H1 (cell line): Measurements from ENCODE around the gene ADPGK.
"Not testable (repeated sequence)": the region's sequence is repeated elsewhere in the genome, so short reads cannot be mapped to it uniquely, and the experiment has no call there.

ENCODE experiments used
- BACH1 ChIP-seq: IDR thresholded peaks from 2 replicates; pipeline ENCODE4 v1.6.1; 2012; ENCODE audit warnings: low read length, improper control_type of control experiment
- CBX5 ChIP-seq: fragments of 300-800, 300-1000 bp; sonication (generic); IDR thresholded peaks from 2 replicates; pipeline ENCODE4 v1.7.1; 2016; ENCODE audit warnings: antibody characterized with exemption, low read length, low read depth
- CREB1 ChIP-seq: IDR thresholded peaks from 2 replicates; pipeline ENCODE4 v1.6.1; 2012; ENCODE audit warnings: inconsistent platforms
- CTCF ChIP-seq, 3 experiments: IDR thresholded peaks; 1 replicate in 2 of 3; 2 replicates in 1 of 3; pipeline versions ENCODE4 v1.5.1 to v1.6.1; 2011; ENCODE audit warnings: low read length in 3 of 3, mild to moderate bottlenecking in 3 of 3, inconsistent platforms in 2 of 3, low read depth in 1 of 3, moderate library complexity in 1 of 3; ENCODE audit not compliant: insufficient read depth in 1 of 3; ENCODE audit errors: control extremely low read depth in 1 of 3
- POLR2A ChIP-seq, 2 experiments: IDR thresholded peaks; 1 replicate in 1 of 2; 2 replicates in 1 of 2; pipeline ENCODE4 v1.6.1; 2011; ENCODE audit warnings: low read depth in 2 of 2, low read length in 2 of 2, mild to moderate bottlenecking in 2 of 2; ENCODE audit errors: control extremely low read depth in 1 of 2
- POLR2AphosphoS5 ChIP-seq: IDR thresholded peaks from 2 replicates; pipeline ENCODE4 v1.6.1; 2011; ENCODE audit warnings: low read depth, low read length
- RFX5 ChIP-seq: IDR thresholded peaks from 2 replicates; pipeline ENCODE4 v1.6.1; 2011; ENCODE audit warnings: low read depth, low read length, improper control_type of control experiment, borderline replicate concordance
- SP1 ChIP-seq: IDR thresholded peaks from 2 replicates; pipeline ENCODE4 v1.6.1; 2011; ENCODE audit warnings: low read depth, low read length
- TAF1 ChIP-seq: IDR thresholded peaks from 2 replicates; pipeline ENCODE4 v1.6.1; 2011; ENCODE audit warnings: mild to moderate bottlenecking, low read depth, low read length
- TCF12 ChIP-seq: IDR thresholded peaks from 2 replicates; pipeline ENCODE4 v1.6.1; 2011; ENCODE audit warnings: low read depth, mild to moderate bottlenecking, low read length
- TEAD4 ChIP-seq: IDR thresholded peaks from 2 replicates; pipeline ENCODE4 v1.6.1; 2012; ENCODE audit warnings: low read depth, low read length, inconsistent platforms, mixed read lengths

- not testable (repeated sequence) for TF ChIP-seq CBX5; POLR2A (IDR thresholded peaks at IDR 0.05; ENCODE audit: control extremely low read depth in 1 of 2, low read depth in 2 of 2, low read length in 2 of 2); POLR2AphosphoS5; CTCF (IDR thresholded peaks at IDR 0.05; ENCODE audit: control extremely low read depth in 1 of 3, insufficient read depth in 1 of 3, low read depth in 1 of 3, low read length in 3 of 3); RFX5; TEAD4; CREB1; BACH1; TAF1; SP1; TCF12
These were observed 23.8 kb upstream of the ADPGK start for GRCh38 chr15:72807346-72807745.
